SH-SY5Y (cell line): ENCODE measurements around the gene TRANK1.

Experiments used
- GATA2 ChIP-seq: IDR thresholded peaks from 2 replicates; pipeline ENCODE4 v1.6.1; 2011; ENCODE audit warnings: mild to moderate bottlenecking, low read depth, low read length
- GATA3 ChIP-seq: IDR thresholded peaks from 2 replicates; pipeline ENCODE4 v1.6.1; 2011; ENCODE audit warnings: low read depth, mild to moderate bottlenecking, low read length, moderate library complexity

Gene TRANK1

GRCh38 chr3:36911990-36912804 is 32.7 kb downstream of the TRANK1 start:
- no peak for TF ChIP-seq GATA2
- TF ChIP-seq GATA3, result no peak

DNA sequence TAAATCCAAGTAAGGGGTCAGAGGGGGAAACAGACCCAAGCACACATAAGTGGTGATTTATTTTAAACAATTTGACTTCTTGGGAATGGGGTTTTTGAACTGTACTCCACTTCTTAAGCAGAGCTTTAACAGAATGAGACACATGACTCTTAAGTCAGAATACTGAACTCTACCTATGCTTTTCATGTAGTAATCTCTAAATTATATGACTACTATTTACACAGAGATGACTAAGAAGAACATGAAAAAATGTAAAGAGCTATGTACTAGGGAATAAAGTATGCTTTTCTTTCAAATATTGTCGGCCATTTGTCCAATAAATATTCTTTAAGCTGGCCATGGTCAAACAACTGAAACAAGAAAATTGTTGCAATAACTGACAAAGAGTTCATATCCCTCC is 35.2 kb downstream of the TRANK1 start:
- TF ChIP-seq GATA2, result no peak
- no peak for TF ChIP-seq GATA3

DNA sequence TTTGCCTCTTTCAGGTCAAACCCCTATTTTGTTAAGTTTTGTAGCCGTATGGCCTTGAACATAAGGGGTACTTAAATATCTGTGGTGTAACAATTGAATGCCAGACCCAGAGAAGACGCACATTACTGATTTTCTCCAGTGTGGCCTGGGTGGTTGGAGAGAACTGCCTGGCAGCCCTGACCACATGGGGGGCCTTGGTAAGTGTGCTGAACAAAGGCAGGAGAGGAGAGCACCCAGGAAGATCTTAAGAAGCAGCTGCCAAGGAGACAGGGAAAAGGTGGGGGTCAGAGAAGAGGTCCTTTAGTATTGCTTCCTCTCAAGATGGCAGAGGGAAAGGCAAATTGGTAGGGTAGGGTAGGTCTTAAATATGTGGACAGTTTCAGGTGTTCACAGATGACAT is 35.7 kb downstream of the TRANK1 start:
- TF ChIP-seq GATA3, result no peak
- TF ChIP-seq GATA2, result no peak

DNA sequence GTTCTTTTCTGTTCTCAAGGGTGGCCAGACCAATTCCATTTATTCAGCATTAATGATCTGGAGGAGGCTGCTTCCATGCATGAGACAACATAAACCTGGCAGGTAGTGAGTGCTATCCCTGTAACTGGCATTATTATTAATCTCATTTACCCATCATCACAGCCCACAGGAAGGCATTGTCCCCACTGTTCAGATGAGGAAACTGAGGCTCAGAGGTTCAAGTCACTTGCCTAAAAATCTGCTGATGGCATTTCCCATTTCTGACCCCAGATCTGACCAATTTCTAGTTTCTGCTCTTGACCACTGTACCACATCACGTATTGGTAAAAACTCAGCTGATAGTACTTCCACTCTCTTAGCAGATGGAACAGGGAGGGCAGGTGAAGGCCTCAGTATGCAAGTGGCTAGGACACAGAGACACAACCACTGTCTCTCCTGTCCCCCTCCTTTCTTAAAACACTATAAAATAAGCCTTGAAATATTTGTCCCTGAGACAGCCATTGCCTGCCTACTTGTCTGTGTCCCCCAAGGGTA is 36.1 kb downstream of the TRANK1 start:
- TF ChIP-seq GATA3 (no peak), GATA2 (no peak)

GRCh38 chr3:36907911-36908646 is 36.8 kb downstream of the TRANK1 start:
- no peak for TF ChIP-seq GATA2
- no peak for TF ChIP-seq GATA3

DNA sequence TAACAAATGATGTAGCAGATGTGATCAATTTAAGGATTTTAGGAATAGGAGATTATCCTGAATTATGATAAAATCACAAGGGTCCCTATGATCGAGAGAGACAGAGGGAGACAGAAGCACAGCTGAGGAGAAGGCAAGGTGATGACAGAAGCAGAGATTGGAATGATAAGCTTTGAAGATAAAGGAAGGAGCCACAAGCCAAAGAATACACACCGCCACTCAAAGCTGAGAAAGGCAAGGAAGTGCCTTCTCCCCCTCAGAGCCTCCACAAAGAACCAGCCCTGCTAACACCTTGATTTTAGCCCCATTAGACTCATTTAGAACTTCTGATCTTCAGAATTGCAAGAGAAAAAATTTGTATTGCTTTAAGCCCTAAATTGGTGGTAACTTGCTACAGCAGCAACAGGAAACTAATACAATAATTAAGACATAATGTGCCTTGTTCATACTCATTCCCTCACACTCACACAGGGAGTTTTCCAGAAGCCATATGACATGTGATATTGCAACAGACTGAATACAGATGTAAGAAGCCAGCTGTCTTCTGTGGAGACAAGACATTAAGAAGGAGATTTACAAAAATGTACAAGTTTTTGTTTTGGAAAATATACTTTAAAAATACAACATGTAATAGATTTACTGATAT is 38.2 kb downstream of the TRANK1 start:
- TF ChIP-seq GATA2 (no peak), GATA3 (no peak)

DNA sequence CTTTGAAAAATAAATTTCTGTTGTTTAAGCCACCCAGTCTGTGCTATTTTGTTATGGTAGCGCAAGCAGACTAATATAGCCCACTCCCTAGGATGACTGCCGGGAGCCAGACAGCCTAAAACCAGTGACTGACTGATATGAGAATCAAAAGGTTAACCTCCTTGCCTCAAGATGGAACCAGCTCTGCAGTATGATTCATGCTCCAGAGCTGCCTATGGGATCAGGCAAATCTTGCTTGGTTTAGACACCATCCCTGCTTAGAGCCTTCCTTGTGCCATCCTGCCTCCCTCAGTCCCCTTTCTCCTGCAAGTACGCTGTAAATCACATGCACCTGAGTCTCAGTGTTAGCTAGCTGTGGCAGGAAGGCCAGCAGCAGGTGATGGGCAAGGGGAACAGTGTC is 39.3 kb downstream of the TRANK1 start:
- TF ChIP-seq GATA2 (no peak), GATA3 (no peak)

DNA sequence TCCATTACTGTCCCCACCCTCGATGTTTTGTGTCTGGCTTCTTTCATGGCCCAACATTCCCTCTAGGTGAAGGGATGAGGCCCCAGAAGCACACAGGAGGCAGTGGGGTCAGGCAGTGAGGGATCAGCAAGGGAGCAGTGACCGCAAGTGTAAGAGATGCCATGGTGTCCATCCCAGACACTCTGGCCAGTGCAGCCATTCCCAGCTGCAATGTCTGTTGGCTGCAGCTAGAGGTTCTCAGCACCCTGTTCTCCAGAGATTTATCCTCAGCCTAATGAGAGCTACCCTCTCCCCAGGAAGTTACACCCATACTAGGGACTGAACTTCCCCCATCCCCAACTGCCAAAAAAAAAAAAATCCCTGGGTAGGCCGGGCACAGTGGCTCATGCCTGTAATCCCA is 40.2 kb downstream of the TRANK1 start:
- TF ChIP-seq GATA2 (no peak), GATA3 (no peak)

DNA sequence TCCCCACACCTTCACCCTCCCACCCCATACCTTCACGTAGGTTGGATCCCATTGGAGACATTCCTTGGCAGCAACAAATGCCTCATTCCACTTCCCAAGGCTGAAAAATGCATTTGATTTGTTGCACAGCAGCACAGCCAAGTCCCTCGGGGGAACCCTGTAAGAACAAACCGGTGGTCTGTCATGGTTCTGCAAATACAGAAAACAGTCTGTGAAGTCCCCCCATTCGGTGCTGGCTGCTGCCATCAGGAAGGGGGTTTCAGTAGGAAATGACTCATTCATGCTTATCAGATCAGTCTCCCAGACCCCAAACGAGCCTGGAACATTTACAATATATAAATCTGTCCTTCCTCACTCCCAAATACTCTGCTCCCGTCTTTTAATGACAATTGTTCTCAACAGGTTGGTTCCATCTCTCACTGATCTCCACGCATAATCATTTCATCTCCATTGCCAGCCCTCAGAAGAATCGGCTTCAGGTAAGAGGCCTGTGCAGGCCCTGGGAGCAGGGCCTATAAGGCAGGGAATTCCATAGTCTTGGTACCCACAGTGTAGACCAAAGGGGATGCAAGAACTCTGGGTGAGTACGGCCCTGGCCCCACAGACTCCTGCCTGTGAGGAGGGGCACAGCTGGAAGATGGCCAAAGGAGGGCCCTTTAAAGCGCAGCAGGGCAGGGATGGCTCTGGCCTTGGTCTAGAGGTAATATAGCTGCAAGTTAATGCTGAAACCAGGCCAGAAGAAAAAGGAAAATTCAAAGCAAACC is 41.6 kb downstream of the TRANK1 start:
- TF ChIP-seq GATA3 (no peak), GATA2 (0 out of 2 replicates have a peak, but pooled peaks have one; percentile 13)

- TF ChIP-seq GATA2 (no peak), GATA3 (no peak)
Observed at GRCh38 chr3:36901588-36901987, 43.3 kb downstream of the TRANK1 start.

GRCh38 chr3:36900474-36901443 is 44.1 kb downstream of the TRANK1 start:
- TF ChIP-seq GATA2 (no peak; the same call in 1 of the 2 replicates), GATA3 (no peak)
